Stimulated activated CD8-positive, alpha-beta memory T cell treated with anti-CD3 and anti-CD28 coated beads, Interleukin-15, amount 100 ng/mL, for 1 hour (primary cell): Measurements from ENCODE around the gene TRERF1.
"Not testable (repeated sequence)": the region's sequence is repeated elsewhere in the genome, so short reads cannot be mapped to it uniquely, and the experiment has no call there.

Experiments used
- DNase-seq: peaks from one replicate; pipeline ENCODE4 v3.0.0-alpha.2; 2020; ENCODE audit warnings: low read depth

Gene TRERF1

GRCh38 chr6:42217519-42218367, 234.0 kb downstream of the TRERF1 start, which contains the start of gene MRPS10:
Gene MRPS10 (minus strand): TSS chr6:42217861. CDS start chr6:42217849, 12 bp downstream.
- DNase-seq, result peak; percentile 81

- DNase-seq, result no peak
These were observed 234.6 kb downstream of the TRERF1 start for GRCh38 chr6:42217157-42217518.

DNA sequence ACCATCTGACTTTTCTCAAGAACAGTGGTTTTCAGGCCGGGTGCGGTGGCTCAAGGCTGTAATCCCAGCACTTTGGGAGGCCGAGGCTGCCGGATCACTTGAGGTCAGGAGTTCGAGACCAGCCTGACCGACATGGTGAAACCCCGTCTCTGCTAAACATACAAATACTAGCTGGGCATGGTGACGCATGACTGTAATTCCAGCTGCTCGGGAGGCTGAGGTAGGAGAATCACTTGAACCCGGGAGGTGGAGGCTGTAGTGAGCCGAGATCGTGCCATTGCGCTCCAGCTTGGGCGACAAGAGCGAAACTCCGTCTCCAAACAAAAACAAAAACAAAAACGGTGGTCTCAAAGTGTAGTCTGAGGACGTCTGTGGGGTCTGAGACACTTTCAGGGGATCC, 235.2 kb downstream of the TRERF1 start:
- not testable (repeated sequence) for DNase-seq

GRCh38 chr6:42212442-42212841, 239.3 kb downstream of the TRERF1 start:
- DNase-seq, result no peak

DNA sequence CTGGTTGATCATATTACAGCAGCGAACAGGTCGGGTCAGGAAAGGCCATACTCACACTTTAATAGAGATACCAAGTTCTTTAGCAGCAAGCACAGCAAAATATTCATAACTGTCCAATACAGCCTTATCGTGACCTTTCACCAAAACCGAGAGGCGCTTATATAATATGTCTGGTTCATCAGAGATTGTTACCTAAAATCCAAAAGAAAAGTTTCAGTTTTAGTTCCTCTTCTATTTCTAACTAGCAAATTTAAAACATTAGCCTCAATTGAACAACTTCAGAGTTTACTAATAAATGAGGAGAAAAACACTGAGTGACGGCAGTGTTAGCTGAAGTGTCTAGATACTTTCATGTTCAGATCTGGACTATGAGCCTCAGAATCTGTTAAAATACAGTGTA, 240.0 kb downstream of the TRERF1 start:
- no peak for DNase-seq

- DNase-seq, result no peak
These were observed 241.2 kb downstream of the TRERF1 start for GRCh38 chr6:42210551-42210950.

DNA sequence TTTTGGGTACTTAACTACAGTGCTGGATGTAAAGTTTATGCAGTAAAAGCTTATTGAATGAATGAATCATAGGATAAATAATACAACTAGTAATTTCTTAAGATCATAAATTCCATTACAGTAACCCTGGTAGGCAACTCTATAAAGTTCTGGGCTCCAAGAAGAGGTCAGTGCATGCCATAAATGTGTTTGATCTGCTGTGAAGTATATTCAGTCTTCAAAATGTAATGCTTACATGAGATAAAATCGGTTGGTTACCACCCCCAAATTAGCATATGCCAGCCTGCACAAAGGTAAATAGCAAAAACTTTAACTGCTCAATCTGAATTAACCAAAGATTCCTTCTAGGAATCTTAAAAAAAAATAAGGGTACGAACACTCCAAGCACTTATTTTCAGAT, 244.2 kb downstream of the TRERF1 start:
- DNase-seq, result not testable (repeated sequence)

- no peak for DNase-seq
These were observed 246.9 kb downstream of the TRERF1 start for GRCh38 chr6:42204768-42205282.

GRCh38 chr6:42203183-42203582, 248.5 kb downstream of the TRERF1 start:
- no peak for DNase-seq

DNA sequence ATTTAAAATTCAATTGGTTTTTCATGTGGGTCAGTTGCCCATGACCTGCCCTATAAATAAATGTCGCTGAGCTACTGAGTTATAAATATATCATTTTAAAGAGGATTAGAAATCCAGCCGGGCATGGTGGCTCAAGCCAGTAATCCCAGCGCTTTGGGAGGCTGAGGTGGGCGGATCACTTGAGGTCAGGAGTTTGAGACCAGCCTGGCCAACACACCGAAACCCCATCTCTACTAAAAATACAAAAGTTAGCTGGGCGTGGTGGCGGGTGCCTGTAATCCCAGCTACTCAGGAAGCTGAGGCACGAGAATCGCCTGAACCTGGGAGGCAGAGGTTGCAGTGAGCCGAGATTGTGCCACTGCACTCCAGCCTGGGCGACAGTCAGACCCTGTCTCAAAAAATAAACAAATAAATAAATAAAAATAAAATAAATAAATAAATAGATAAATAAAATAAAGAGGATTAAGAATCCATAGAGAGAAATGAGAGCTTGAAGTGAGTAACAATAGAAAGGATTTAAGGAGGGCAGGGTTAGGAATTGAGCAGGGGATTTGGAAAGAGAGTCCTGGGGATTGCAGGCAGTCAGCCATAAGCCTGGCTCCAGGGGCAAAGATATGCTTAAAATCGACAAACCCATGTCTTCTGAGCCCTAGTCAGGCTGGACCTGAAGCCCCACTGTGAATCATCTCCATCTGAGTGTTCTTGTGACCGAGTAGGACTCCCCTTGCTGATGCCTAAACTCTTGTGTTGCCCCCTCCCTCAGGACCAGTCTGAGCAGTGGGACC, 249.4 kb downstream of the TRERF1 start:
- DNase-seq, result not testable (repeated sequence)

GRCh38 chr6:42201382-42201781, 250.3 kb downstream of the TRERF1 start:
- DNase-seq, result no peak

- no peak for DNase-seq
These were observed 251.7 kb downstream of the TRERF1 start for GRCh38 chr6:42200035-42200434.

DNA sequence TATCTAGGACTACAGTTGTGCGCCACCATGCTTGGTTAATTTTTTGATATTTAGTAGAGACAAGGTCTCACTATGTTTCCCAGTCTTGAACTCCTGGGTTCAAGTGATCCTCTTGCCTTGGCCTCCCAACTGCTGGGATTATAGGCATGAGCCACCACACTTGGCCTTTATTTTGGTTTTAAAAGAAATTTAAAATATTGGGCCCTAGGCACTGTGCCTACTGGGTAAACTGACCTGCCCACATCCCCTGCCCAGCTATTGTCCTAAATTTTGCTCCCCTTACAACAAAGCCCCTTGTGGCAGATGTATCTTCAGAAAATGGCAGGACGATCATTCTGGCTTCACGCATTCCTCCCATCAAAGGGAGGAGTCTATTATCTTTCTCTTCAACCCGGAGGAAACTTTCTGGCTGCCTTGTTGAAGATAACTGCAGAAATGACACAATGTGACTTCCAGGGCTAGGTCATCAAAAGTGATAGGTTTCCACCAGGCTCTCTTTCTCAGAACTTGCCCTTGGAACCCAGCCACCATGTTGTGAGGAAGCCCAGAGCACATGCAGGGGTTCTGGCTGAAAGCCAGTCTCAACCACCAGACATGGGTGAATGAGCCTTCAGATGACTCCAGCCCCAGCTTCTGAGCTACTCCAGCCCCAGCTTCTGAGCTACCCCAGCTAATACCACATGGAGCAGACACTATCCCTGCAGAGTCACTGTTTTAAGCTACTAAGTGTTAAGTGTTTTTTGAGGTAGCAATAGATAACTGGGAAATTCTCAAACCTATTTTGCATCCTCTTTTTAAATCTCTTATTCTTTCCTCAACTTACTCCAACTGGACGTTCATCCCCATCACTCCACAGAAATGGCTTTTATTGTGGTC, 252.4 kb downstream of the TRERF1 start:
- no peak for DNase-seq

DNA sequence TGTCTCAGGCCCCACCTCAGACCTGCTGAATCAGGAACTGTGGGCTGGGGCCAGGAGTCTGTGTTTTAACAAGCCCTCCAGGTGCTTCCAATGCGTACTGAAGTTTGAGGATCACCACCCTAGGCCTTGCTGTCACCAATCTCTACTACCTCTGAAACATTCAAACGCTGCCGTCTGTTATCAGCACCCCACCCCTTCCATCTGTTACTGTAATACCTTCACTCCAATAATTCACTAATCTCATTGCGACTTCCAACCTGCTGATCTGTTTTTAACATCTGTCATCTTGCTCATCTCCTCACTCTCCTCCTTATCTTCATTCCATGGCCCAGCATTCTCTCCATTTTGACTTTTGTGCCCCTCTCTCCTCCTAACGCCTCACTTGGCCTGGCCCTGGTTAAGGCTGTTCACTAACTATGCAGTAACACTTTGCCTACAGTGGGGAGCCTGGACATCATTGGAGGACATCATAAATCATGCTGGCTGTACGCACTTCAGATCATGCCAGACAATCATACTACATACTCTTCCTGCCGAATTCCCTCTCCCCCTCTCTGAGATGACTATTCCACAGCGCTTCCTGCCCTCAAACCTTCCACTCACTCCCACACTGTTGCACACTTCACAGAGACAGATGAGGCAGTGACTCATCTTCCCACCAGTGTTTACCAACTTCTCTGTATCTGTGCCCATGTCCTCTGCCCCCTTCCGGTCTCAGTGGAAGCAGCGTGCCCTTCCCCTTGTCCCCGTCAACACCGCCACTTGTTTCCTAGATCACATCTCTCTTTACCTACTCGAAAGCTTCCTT, 254.0 kb downstream of the TRERF1 start:
- DNase-seq, result no peak

DNA sequence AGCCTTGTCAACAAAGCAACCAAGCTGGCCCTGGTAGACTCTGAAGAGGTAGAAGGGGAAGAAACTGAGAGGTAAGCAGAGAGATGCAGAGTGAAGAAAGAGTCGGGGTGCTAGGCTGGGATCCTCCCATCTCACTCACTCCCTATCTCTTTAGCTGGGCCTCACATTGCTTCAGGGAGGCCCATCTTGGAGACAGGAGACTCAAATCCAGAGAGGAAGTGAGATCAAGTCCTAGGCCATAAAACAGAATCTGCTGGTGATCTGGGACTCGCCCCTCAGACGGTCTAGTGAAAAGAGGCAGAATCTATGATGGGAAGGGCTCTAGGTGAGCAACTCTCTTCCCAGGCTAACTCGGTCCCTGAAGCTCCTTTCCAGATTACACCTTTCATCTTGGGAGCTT, 256.3 kb downstream of the TRERF1 start:
- no peak for DNase-seq

DNA sequence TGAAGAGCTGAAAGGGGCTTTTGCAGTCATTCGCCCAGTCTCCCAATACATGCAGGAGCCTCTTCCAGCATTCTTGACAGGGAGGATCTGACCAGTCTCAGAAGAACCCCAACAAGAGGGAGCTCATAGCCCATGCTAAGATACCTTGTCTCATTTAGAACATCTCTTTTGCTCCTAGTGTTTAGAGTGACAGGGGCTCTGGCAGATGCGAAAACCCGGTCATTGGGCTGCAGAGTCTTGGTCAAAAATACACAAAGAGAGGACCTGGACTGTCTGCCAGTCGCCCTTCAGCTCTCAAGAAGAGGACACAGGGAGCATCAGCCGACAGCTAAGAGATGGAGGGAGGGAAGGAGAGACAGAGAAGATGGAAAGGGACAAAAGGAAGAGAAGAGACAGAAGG, 257.7 kb downstream of the TRERF1 start:
- no peak for DNase-seq

DNA sequence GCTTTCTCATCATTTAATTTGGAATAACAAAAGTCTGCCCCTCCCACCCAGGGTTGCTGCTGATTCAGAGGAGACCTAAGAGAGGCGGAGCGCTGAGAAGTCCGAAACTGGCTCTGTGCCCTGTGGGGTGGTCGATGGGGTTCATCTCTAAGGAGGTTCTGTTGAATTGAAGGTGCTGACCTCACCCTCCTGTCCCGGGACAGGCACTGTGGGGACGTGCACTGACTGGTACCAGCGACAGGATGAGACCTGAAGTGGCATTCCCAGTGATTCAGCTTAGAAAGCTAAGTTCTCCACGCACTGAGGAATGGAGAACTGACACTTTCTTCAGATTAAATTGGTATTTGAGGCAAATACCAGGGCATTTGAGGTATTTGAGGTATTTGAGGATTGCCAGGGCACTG, 258.2 kb downstream of the TRERF1 start:
- no peak for DNase-seq

DNA sequence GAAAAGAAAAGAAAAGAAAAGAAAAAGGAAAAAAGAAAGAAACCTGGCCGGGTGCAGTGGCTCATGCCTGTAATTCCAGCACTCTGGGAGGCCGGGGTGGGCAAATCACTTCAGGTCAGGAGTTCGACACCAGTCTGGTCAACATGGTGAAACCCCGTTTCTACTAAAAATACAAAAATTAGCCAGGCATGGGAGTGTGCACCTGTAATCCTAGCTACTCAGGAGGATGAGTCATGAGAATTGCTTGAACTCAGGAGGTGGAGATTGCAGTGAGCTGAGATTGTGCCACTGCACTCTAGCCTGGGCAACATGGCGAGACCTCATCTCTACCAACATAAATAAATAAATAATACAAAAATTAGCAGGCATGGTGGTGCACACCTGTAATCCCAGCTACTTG, 259.3 kb downstream of the TRERF1 start:
- DNase-seq, result not testable (repeated sequence)

- no peak for DNase-seq
These were observed 261.1 kb downstream of the TRERF1 start for GRCh38 chr6:42190554-42191183.

DNA sequence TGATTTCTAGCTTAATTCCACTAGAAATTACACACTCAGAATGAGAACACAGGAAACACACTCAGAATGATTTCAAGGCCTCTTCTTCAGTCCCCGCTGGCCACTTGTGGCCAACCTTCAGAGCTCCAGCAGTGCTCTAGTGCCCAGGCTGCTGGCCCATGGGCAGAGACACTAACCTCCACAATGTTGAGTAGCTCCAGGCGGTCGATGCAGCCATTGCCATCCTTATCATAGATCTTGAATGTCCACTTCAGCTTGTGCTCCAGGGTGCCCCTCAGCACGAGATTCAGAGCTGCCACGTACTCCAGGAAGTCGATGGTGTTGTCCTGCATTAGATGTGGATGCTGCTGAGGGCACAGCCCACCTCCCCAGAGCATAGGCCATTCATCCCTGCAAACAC, 263.3 kb downstream of the TRERF1 start:
- no peak for DNase-seq

DNA sequence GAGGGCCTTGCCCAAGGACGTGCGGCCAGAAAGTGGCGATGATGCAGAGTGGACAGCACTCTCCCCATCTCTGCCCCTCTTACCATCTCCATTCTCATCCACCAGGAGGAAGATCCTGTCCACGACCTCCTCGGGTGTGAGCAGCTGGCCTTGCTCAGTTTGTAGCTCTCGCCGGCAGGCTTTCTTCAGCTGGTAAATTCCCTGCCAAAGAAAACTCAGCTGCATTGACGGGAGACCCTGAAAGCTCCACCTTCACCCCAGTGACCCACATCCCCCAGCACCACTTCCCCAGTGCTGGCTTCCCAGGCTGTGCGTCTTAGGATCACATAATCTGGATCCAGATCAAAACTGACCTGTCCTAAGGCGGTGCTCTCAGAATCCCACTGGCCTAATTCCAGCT, 266.1 kb downstream of the TRERF1 start:
- no peak for DNase-seq
